GM19455 (cell line): ENCODE results near the gene PARVG.
"Not testable (repeated sequence)": the region's sequence is repeated elsewhere in the genome, so short reads cannot be mapped to it uniquely, and the experiment has no call there.

Source experiments
- ATAC-seq: cut with Tn5 transposase; IDR thresholded peaks from one replicate; pipeline ENCODE4 v1.9.1; 2021; ENCODE audit not compliant: unreplicated experiment

The PARVG gene

DNA sequence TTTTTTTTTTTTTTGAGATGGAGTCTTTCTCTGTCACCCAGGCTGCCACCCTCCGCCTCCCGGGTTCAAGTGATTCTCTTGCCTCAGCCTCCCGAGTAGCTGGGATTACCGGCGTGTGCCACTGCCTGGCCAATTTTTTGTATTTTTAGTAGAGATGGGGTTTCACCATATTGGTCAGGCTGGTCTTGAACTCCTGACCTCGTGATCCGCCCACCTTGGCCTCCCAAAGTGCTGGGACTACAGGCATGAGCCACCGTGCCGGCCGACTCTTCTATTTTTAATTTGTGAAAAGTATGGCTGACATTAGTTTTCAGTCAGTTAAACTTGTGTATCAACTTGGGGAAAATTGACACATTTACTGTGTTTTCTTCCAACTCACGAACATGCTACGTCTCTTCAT lies 53.6 kb downstream of the PARVG start:
- ATAC-seq, result not testable (repeated sequence)

DNA sequence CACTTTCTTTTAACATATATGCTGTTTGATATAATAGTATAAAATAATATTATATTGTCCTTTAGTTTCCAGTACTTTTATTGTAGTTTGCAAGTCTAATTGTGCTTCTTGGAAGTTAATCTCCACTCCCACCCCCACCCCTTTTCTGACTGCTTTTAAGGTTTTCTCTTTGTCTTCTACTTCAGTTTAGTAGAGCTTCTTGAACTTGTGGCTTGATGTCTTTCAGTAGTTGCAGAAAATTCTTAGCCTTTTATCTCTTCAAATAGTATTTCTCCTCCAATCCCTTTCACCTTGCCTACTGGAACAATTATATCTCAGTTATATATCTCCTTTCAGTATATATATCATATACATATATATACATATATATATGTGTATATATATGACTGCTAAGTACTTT lies 56.6 kb downstream of the PARVG start:
- no peak for ATAC-seq

DNA sequence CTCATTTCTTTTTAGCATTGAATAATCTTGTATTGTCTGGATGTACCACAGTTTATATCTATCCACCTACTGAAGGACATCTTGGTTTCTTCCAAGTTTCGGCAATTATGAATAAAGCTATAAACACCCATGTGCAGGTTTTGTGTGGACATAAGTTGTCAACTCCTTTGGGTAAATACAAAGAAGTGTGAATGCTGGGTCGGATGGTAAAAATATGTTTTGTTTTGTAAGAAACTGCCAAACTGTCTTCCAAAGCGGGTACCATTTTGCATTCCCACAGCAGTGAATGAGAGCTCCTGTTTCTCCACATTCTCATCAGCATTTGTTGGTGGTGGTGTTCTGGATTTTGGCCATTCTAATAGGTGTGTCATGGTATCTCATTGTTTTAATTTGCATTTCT lies 60.4 kb downstream of the PARVG start:
- not testable (repeated sequence) for ATAC-seq

DNA sequence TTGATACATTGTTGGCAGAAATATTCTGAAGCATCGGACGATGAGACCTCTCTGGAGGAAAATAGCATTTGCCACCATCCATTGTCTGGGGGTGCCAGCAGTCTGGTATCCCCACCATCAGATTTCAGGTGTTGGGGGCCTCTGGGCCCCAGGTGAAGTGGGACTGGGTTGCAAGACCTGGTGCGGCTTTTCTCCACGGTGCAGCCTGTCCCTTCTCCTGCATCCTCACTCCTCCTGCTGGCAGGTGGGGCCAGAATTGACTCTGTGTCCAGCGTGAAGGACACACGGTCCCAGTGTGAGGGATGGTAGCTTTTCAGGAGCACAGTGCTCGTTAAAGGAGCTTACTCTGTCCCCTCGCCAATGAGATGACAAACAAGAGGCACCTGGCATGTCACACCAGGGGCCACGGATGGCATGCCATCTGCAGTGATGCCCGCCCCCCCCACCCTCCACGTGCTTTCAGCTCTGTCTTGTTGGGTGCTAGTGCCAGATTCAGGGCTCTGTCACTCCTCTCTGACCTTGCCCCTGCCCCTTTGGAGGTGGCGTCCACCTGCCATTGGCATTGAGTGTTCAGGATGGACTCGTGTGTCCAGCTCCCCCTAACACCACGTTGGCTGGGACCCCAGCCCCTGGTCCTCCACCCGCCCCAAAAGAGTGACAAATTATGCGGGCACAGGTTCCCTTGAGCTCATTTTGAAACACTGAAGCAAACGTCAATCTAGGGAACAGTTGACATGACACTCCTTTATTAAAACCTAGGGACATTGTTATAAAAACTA lies 62.4 kb downstream of the PARVG start:
- no peak for ATAC-seq

DNA sequence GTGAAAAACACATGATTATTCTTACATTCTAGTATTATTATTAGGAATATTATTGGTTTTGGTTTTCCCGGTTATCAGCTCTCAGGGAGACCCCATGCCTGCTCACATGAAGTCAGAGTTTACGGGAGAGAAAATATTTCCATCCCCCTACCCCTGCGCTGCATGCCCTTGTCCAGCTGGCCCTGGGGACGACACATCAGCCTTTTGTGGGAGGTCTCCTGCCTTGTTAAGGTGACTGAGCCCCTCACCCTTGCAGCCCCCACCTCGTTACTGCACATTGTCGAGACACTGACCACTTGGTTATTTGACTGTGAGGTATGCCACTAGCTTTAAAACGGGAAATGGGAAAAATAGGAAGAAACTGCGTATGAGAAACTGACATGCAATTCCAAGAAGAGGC lies 63.0 kb downstream of the PARVG start:
- no peak for ATAC-seq

DNA sequence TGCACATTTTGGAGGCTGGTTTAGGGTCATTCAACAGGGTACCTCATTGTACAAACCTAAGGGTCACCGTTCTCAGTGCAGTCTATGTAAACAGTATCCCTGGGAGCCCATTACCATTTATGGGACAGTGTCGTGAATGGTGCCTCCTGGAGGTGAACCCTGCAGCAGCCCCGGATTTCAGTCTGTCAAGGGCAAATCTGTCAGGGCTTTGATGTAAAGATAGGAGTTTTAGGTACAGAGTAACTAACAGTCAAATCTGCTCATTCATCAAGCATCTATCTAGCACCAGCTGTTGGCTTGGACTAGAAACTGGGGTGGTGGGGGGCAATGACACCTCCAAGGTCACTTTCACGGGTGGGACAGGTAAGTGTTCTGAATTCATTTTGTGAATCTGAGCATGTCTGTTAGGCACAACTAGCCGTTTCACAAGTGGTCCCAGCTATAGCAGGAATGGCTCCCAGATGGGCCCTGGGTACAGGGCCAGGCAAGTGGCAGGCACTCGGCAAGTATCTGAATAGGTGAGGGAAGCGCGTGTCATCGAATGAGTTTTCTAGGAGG lies 63.6 kb downstream of the PARVG start:
- no peak for ATAC-seq

DNA sequence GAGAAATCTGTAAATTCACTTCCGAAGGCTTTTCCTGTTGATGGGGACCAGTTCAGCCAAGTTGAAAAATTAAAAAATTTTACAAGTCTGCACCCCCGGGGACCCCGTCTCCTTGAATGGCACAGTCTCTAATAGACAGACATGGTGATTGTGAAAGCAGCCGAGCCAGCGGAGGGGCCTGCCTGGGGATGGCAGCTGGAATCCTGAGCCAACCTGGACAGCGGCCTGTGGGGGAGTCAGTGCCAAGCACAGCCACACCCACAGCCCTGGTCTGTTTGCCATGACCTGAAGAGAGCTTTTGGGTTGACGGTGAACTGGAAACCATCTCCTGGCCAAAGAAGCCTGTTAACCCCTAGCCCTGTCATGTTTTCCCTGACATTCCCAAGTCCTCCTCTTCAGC lies 64.7 kb downstream of the PARVG start:
- ATAC-seq, result no peak

DNA sequence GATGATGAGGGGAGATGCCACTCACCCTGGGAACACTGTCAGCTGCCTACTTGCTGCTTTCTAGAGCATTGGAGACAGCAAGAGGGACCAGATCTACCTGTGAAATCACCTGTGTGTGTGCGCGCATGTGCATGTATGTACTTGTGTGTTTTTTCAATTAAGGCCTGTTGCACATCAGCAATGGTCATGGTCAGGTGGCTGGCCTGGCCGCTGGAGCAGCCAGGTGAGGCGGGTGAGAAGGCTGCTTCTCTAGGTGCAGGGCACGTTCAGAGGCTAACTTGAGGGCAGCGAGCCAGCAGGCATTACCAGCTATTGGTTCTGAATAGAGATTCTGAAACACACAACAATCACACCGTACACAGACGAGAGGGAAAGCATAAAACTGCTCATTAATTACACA lies 65.1 kb downstream of the PARVG start:
- no peak for ATAC-seq

DNA sequence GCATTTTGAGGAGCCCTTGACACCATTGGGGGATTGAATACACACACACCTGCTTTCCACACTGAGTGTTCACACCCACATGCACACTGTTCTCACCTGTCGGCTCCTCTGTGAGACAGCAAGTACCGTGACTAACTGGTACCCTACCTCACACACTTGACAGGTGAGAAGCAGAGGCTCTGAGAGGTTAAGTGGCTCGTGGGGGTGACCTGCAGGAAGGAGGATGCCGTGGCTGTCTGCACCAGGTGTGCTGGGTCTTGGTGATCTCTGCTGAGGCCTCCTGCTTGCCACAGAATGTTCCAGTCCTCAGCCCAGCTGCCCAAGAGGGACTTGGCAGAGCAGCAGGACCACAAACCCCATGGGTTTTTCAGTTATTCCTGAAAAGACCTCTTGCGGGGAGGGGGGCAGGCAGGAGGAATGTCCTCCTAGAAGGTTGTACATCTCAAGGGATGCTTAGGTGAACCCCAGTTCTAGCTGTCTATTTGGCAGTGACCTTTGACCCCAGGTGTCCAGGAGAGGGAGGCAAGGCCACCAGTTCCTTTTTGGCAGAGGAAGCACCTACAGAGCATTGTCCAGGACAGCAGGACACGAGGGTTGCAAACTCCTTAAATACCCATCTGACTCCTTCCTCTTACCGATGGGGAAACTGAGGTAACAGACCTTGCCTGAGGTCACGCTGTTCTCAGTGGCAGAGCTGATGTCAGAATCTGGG lies 66.0 kb downstream of the PARVG start:
- ATAC-seq, result no peak

DNA sequence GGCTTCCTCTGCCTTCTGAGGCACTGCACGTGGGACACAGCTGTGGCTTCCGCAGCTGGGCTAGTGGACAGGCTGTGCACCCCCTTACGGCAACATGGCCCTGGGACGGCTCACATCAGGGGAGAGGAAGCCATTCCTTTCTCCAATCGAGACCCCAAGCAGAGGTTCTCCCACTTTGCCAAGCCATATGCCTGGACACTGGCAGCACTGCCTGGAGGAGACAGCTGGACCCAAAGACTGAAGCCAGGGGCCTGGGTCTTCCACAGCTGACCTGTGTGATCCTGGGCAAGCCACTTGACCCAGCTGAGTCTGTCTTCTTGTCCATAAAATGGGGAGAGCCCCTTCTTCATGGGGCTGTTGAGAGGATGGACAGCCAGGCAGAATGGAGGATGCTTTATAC lies 66.6 kb downstream of the PARVG start:
- ATAC-seq, result no peak

DNA sequence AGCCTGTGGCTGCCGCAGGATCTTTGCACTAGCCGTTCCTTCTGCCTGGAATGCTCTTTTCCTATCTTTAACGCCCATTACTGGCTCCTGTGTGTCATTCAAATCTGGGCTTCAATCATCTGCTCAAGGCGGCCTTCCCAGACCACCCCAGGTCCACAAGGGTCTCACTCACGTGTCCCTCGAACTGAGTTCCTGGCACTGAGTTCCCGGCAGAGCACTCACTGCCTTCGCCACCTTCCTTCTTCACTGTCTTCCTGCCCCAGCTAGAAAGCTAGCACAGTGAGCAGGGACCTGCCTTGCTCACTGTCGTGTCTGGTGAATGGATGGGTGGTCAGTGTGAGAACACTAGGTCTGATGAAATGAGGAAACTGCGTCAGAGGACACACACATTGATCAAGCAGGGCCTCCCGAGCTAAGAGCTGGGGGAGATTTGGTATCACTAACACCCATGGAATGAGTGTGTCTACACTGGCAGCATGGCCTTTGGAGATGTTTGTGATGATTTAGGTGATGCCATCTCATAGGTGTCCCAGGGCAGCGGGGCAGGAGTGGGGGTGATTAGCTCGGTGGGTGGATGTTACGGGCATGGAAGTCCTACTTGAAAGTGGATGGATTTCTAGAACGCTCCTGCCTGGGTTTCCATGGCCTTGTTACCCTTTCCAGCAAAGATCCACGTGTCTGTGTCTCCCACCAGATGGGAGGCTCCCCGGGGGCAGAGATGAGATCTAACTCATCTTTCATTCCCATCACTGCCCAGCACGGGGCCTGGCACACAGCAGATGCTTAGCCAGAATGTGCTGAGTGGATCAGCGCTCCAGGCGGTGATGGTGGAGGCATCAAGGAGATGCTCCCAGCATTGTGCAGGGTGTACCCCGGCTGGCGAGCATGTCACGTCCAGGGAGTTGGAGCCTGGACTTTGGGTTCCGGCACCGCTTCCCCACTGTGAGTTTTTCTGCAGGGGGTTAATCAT lies 67.5 kb downstream of the PARVG start:
- no peak for ATAC-seq

DNA sequence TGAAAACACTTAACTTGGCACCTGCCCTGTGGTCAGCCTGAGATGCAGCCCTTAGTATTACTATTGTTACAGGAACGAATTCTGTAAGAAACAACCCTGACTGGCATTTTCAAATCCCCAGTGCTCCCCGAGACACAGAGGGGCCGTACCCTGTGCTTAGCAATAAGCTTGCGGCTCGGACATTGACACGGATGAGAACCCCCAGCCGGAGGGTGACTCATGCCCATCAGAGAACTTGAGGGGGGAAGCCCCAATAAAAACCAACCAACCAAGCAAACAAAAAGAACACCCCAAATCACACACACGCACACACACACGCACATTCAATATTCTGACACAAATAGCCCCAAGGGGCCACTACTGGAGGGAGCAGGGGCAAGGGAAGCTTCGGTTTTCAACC lies 68.2 kb downstream of the PARVG start:
- ATAC-seq, result no peak

DNA sequence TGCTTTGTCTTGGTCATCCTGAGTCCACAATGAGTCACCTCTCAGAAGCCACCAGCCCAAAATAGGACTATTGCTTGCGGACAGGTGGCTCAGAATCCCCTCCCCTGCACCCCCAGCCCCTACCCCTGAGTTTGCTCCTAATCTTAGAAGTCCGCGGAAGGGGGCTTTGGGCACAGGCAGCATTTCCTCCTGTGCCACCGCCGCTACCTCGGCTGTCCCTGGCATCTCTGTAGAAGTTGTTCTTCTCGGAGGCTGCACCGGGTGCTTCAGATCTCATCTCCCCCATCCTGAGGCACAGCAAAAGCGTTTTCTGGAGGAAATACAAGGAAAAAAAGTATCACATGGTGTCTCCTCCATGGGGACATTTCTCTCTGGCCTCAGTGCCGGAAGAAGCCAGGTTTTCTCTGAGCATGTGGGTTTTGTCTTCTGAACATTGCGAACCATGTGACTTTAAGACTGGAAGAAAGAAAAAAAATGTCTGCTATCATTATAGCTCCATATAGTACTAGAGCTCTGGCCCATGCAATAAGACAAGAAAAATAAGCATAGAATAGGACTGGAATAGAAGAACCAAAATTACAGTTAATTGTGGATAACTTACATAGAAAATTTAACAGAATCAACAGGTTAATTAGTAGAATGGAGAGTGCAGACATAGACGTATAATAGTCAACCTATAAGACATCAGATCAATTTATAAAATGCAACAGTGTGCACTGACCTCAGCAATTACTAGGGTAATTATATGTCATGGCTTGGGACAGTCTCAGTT lies 68.8 kb downstream of the PARVG start:
- ATAC-seq, result no peak

DNA sequence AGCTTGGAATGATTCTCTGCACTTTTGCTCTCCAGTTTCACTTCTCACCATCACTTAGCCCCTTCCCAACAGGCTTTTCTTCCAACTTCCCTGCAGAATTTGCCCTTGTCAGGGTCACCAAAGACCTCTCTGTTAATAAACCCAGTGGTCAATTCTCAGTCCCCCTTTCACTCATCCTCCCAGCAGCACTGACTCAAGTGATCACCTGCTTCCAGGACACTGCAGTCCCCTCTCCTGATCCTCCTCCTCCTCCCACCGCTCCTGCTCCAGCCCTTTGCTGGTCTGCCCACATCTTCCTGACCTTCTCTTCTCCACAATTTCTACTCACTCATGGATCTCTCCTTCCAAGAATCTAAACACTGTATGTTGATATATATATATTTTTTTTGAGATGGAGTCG lies 74.1 kb downstream of the PARVG start:
- ATAC-seq, result no peak

DNA sequence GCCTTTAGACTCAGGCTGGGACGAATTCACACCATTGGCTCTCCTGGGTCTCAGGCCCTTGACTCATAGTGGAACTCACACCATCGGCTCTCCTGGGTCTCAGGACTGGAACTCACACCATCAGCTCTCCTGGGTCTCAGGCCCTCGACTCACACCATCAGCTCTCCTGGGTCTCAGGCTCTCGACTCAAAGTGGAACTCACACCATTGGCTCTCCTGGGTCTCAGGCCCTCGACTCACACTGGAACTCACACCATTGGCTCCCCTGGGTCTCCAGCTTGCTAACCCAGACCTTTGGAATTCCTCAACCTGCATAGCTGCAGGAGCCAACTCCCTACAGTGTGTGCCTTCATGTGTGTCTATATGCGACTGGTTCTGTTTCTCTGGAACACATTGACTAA lies 75.4 kb downstream of the PARVG start:
- ATAC-seq, result no peak

DNA sequence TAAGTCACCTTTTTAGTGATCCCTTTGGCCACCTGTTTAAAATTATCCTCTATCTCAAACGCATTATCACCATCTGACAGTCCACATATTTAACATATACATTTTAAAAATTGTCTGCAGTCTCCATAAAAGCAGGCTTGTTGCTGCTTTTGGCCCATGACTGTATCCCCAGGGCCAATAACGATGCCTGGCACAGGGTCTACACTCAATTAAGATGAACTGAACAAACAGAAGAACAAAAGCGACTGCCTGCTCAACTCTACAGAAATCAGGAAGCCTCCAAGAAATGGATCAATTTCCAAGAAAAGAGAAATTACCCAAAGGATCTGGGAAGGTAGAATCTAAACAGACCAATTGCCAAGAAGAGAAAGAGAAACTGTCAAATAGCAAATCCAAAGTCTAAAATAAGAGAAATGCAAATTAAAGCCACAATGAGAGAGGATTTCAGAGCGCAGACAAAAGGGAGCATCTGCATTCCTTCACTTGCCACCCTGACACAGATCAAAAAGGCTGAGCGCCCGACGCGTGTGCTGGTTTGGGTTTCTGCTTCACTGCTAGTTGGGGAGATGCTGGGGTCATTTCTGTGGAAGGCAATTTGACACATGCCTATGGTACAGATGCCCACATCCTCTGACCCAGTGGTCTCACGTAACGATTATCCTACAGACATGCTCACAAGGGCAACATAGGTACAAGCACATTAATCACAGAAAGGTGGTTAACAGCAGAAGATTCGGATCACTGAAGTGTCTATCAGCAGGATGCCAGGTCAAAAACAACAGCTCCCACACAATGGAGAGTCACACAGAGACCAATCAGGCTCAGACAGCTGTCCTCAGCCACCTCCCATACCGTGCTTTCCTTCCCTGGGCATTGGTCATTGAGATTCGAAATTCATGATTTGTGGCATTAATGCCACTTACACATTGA lies 76.1 kb downstream of the PARVG start:
- ATAC-seq, result no peak
